ENCODE data around the gene BMP6. TPM values are rescaled to one million over a fixed set of nuclear protein-coding genes. Genes with fewer than 3 reads are reported as not detected.
A peak's percentile ranks its signal among the peaks of the same experiment; 100 is the strongest.

Gene BMP6
- total and polyA plus RNA-seq, 2 of the 4 experiments (the other 2 are of a cell fraction) = 0.18 to 0.19 TPM

DNA sequence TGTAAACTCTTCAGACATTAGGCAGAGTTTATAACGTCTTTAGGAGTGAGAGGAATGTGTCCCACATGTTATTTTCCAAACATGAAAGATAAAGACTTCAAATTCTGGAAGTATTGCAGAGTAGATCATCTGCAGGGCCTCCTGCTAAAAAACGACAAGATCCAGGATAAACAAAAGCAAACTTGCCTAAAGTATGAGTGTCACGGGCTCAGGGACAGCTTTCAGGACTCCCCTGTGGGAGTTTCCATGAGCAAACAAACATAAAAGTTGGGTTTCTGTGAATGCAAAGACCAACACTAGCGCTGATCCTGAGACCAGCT lies 107.8 kb downstream of the BMP6 start:
- Histone ChIP-seq H3K79me1 (ENCODE audit: low read depth in 1 of 2, low read length in 2 of 2) (no peaks in the 10 kb centered on the region), H4K91ac (ENCODE audit: insufficient read depth, low read depth, low read length) (no peak overlapping the region; the same call in 1 of the 2 replicates), H2BK5ac (ENCODE audit: low read depth, low read length, poor library complexity, severe bottlenecking) (no peak overlapping the region), H4K8ac (ENCODE audit: low read depth in 2 of 2, low read length in 2 of 2) (no peak overlapping the region), H3K27me3 (ENCODE audit: control insufficient read depth, insufficient read depth, low read length) (0 out of 2 replicates have a peak, but pooled peaks cover 2% of the 10 kb centered on the region), H4K20me1 (ENCODE audit: insufficient read depth, low read length) (no peaks in the 10 kb centered on the region), H3K4me3 (ENCODE audit: insufficient read depth, low read depth, low read length) (no peak overlapping the region), H2BK120ac (ENCODE audit: low read depth, low read length) (no peak overlapping the region), H3K18ac (ENCODE audit: low read depth, low read length) (peak overlapping the region; percentile 6; the same call in 1 of the 2 replicates), H3K4me2 (ENCODE audit: low read depth, low read length) (peak overlapping the region; percentile 41; the same call in 1 of the 2 replicates), H2AK9ac (replicated peaks; ENCODE audit: low read depth, low read length, poor library complexity) (no peak overlapping the region), H2BK15ac (ENCODE audit: low read depth, low read length) (no peak overlapping the region), H3K36me3 (ENCODE audit: control insufficient read depth, insufficient read depth, low read length) (no peaks in the 10 kb centered on the region), H4K5ac (ENCODE audit: low read depth, low read length) (no peak overlapping the region; the same call in 1 of the 2 replicates), H2AK5ac (ENCODE audit: low read depth, low read length) (no peak overlapping the region), H3K14ac (replicated peaks; ENCODE audit: low read depth, low read length) (no peak overlapping the region), H3K4ac (ENCODE audit: low read depth, low read length) (no peak overlapping the region), H2AFZ (replicated peaks; ENCODE audit: low read length, poor library complexity) (no peak overlapping the region), H3K56ac (ENCODE audit: extremely low read depth, insufficient read depth, low read length) (no peak overlapping the region), H3K23ac (ENCODE audit: low read depth, low read length) (no peak overlapping the region), H3K9me3 (ENCODE audit: control insufficient read depth, insufficient read depth, low read length) (no peaks in the 10 kb centered on the region), H3K9ac (ENCODE audit: low read depth, low read length) (no peak overlapping the region), H2BK20ac (ENCODE audit: low read depth, low read length) (no peak overlapping the region), H3K9me1 (ENCODE audit: insufficient read depth, low read length) (no peaks in the 10 kb centered on the region), H3K27ac (ENCODE audit: insufficient read depth, low read length) (peak overlapping the region; percentile 73; the same call in 1 of the 2 replicates), H3K4me1 (ENCODE audit: control insufficient read depth, insufficient read depth, low read length) (peaks cover 7% of the 10 kb centered on the region; the same call in 1 of the 2 replicates)
- no TSS peak for BruUV-seq (replicated peaks)
- ChIA-PET POLR2A (ENCODE audit: unreplicated experiment) (no interaction called here), CTCF (interaction anchor here (1.8 kb wide), 1 partner anchor 111 kb away, joined by 5 read pairs; no protein-coding TSS in a partner anchor)
- dilution Hi-C loops (cut with HindIII; ENCODE audit: low sequenced_read_pairs, unreplicated experiment) (no loop called here), in situ Hi-C loops (cut with MboI; ENCODE audit: low sequenced_read_pairs) (no loop called here), intact Hi-C loops (cut with micrococcal nuclease) (no loop called here)
- DNase-seq (peak; percentile 43), ATAC-seq (ENCODE audit: low read depth) (peak; percentile 88)
- no CpG with 5 or more reads among the region's 4 CpGs for WGBS, 2 experiments (ENCODE audit: extremely low coverage in 2 of 2, insufficient read length in 1 of 2)
- TF ChIP-seq SMC3 (IDR thresholded peaks at IDR 0.05; ENCODE audit: low read depth, low read length) (no peak), NFE2L2 (IDR thresholded peaks at IDR 0.05; ENCODE audit: low read depth, low read length) (no peak), MAFK (IDR thresholded peaks at IDR 0.05; ENCODE audit: low read depth, low read length) (no peak), RAD21 (IDR thresholded peaks at IDR 0.05; ENCODE audit: low read length) (no peak)
